Neural crest cell (in vitro differentiated cells): ENCODE results near the gene MYH7B. TPM values are rescaled to one million over a fixed set of nuclear protein-coding genes. Genes with fewer than 3 reads are reported as not detected.

Source experiments
- DNase-seq: peaks from one replicate; pipeline ENCODE4 v3.0.0; 2021; ENCODE audit warnings: low read depth, mixed read lengths, low spot score
- H3K27ac Mint-ChIP-seq: one replicate; pipeline ENCODE4 v1.8.0; 2021; ENCODE audit warnings: mild to moderate bottlenecking, mixed read lengths; ENCODE audit not compliant: unreplicated experiment
- H3K27me3 Mint-ChIP-seq: 2 replicates; pipeline ENCODE4 v1.8.0; 2021; ENCODE audit warnings: low read depth, mild to moderate bottlenecking, mixed read lengths
- H3K36me3 Mint-ChIP-seq: 2 replicates; pipeline ENCODE4 v1.8.0; 2021; ENCODE audit warnings: low read depth, mild to moderate bottlenecking, mixed read lengths
- H3K4me1 Mint-ChIP-seq: 2 replicates; pipeline ENCODE4 v1.8.0; 2021; ENCODE audit warnings: mixed read lengths
- H3K4me3 Mint-ChIP-seq: one replicate; pipeline ENCODE4 v1.8.0; 2021; ENCODE audit warnings: mild to moderate bottlenecking, mixed read lengths
- H3K9me3 Mint-ChIP-seq: 2 replicates; pipeline ENCODE4 v1.8.0; 2021; ENCODE audit warnings: mixed read lengths
- CTCF ChIP-seq: fragments of 200-600 bp; sonication (generic); conservative IDR thresholded peaks from 2 replicates; pipeline ENCODE4 v1.5.0; 2021; ENCODE audit warnings: antibody characterized with exemption, mild to moderate bottlenecking
- total RNA-seq: library from RNA; stranded (reverse); gene quantifications from 2 replicates; pipeline ENCODE4 v1.2.1, GENCODE V29; 2021

Gene MYH7B
- total RNA-seq, 1 donor from 2014 or later, result 0.77 TPM

GRCh38 chr20:34989670-34990069 is 34.0 kb downstream of the MYH7B start:
- Mint-ChIP-seq H3K9me3 (no peaks in the 10 kb centered on the region), H3K4me3 (no peak overlapping the region), H3K27me3 (peaks cover 15% of the 10 kb centered on the region)

GRCh38 chr20:34990231-34990630 is 34.6 kb downstream of the MYH7B start:
- Mint-ChIP-seq H3K9me3 (no peaks in the 10 kb centered on the region), H3K27me3 (peaks cover 12% of the 10 kb centered on the region), H3K36me3 (peaks cover 3% of the 10 kb centered on the region), H3K4me3 (no peak overlapping the region), H3K4me1 (peaks cover 5% of the 10 kb centered on the region), H3K27ac (no peak overlapping the region)
- no peak for DNase-seq
- no peak for TF ChIP-seq CTCF

More at GRCh38 chr20:34989670-34990069, 34.0 kb downstream of the MYH7B start:
- TF ChIP-seq CTCF, result no peak
- no peak overlapping the region for H3K27ac Mint-ChIP-seq
- H3K36me3 Mint-ChIP-seq, result peaks cover 3% of the 10 kb centered on the region
- H3K4me1 Mint-ChIP-seq, result peaks cover 8% of the 10 kb centered on the region
- DNase-seq, result no peak

GRCh38 chr20:34990661-34991214 is 35.1 kb downstream of the MYH7B start:
- peaks cover 3% of the 10 kb centered on the region for H3K36me3 Mint-ChIP-seq
- DNase-seq, result no peak
- peaks cover 7% of the 10 kb centered on the region for H3K27me3 Mint-ChIP-seq
- H3K9me3 Mint-ChIP-seq, result no peaks in the 10 kb centered on the region
- TF ChIP-seq CTCF, result no peak
- H3K4me1 Mint-ChIP-seq, result peaks cover 4% of the 10 kb centered on the region
- H3K4me3 Mint-ChIP-seq, result peak overlapping the region; percentile 0
- H3K27ac Mint-ChIP-seq, result peak overlapping the region; percentile 81

GRCh38 chr20:34992751-34993417 is 37.2 kb downstream of the MYH7B start:
- no peak for DNase-seq
- Mint-ChIP-seq H3K27me3 (peaks cover 4% of the 10 kb centered on the region), H3K4me3 (no peak overlapping the region), H3K36me3 (peaks cover 11% of the 10 kb centered on the region), H3K27ac (no peak overlapping the region), H3K9me3 (no peaks in the 10 kb centered on the region), H3K4me1 (peaks cover 4% of the 10 kb centered on the region)
- TF ChIP-seq CTCF, result no peak

- no peak for DNase-seq
- Mint-ChIP-seq H3K9me3 (no peaks in the 10 kb centered on the region), H3K4me1 (no peaks in the 10 kb centered on the region), H3K27ac (no peak overlapping the region), H3K36me3 (peaks cover 13% of the 10 kb centered on the region), H3K27me3 (peaks cover 5% of the 10 kb centered on the region), H3K4me3 (no peak overlapping the region)
- TF ChIP-seq CTCF, result no peak
Observed at GRCh38 chr20:34993941-34994508, 38.4 kb downstream of the MYH7B start.
